Mesothelial cell of epicardium (in vitro differentiated cells): ENCODE data around the gene WRAP73. TPM values are rescaled to one million over a fixed set of nuclear protein-coding genes. Genes with fewer than 3 reads are reported as not detected.

Source experiments
- DNase-seq, 2 experiments: peaks; one replicate each; pipeline ENCODE4 v3.0.0; 2021; ENCODE audit warnings: low spot score in 2 of 2; ENCODE audit not compliant: unreplicated experiment in 2 of 2
- H3K27ac Mint-ChIP-seq: 2 replicates; pipeline ENCODE4 v1.8.0; 2021; ENCODE audit warnings: mixed read lengths
- H3K27me3 Mint-ChIP-seq: 2 replicates; pipeline ENCODE4 v1.8.0; 2021; ENCODE audit warnings: low read depth, mixed read lengths
- H3K36me3 Mint-ChIP-seq: 2 replicates; pipeline ENCODE4 v1.8.0; 2021; ENCODE audit warnings: mixed read lengths
- H3K4me1 Mint-ChIP-seq: 2 replicates; pipeline ENCODE4 v1.8.0; 2021; ENCODE audit warnings: mixed read lengths
- H3K4me3 Mint-ChIP-seq: 2 replicates; pipeline ENCODE4 v1.8.0; 2021; ENCODE audit warnings: mild to moderate bottlenecking, moderate library complexity, mixed read lengths
- H3K9me3 Mint-ChIP-seq: 2 replicates; pipeline ENCODE4 v1.8.0; 2021; ENCODE audit warnings: mixed read lengths
- CTCF ChIP-seq: fragments of 200-600 bp; sonication (generic); IDR thresholded peaks from one replicate; pipeline ENCODE4 v1.5.0; 2021; ENCODE audit warnings: antibody characterized with exemption; ENCODE audit not compliant: unreplicated experiment
- total RNA-seq: library from RNA; stranded (reverse); gene quantifications from 3 replicates; pipeline ENCODE4 v1.2.1, GENCODE V29; 2021

The WRAP73 gene
- total RNA-seq, 1 donor from 2014 or later: 20.8 TPM

- H3K9me3 Mint-ChIP-seq: no peaks in the 10 kb centered on the region
- peaks cover 3% of the 10 kb centered on the region for H3K36me3 Mint-ChIP-seq
- peak overlapping the region; percentile 37 for H3K4me3 Mint-ChIP-seq
- peaks cover 55% of the 10 kb centered on the region for H3K27me3 Mint-ChIP-seq
- no peak overlapping the region for H3K27ac Mint-ChIP-seq
- peaks cover 17% of the 10 kb centered on the region for H3K4me1 Mint-ChIP-seq
- TF ChIP-seq CTCF: no peak
- DNase-seq: no peak
These were observed 1.4 kb upstream of the WRAP73 start for GRCh38 chr1:3651026-3651929.

GRCh38 chr1:3650248-3651025 lies 534 bp upstream of the WRAP73 start:
- H3K27me3 Mint-ChIP-seq: peaks cover 46% of the 10 kb centered on the region
- peaks cover 17% of the 10 kb centered on the region for H3K4me1 Mint-ChIP-seq
- no peak overlapping the region for H3K27ac Mint-ChIP-seq
- peak overlapping the region; percentile 68 for H3K4me3 Mint-ChIP-seq
- no peaks in the 10 kb centered on the region for H3K9me3 Mint-ChIP-seq
- peaks cover 3% of the 10 kb centered on the region for H3K36me3 Mint-ChIP-seq
- no peak for DNase-seq
- TF ChIP-seq CTCF: no peak

GRCh38 chr1:3646596-3646995 lies 3.3 kb downstream of the WRAP73 start:
- no peak for TF ChIP-seq CTCF
- Mint-ChIP-seq H3K4me3 (no peak overlapping the region), H3K27ac (no peak overlapping the region), H3K9me3 (no peaks in the 10 kb centered on the region), H3K27me3 (peaks cover 15% of the 10 kb centered on the region), H3K36me3 (peaks cover 10% of the 10 kb centered on the region), H3K4me1 (peaks cover 17% of the 10 kb centered on the region)
- DNase-seq: no peak

- no peak overlapping the region for H3K4me3 Mint-ChIP-seq
- no peak overlapping the region for H3K27ac Mint-ChIP-seq
- no peak for TF ChIP-seq CTCF
- H3K9me3 Mint-ChIP-seq: no peaks in the 10 kb centered on the region
- peaks cover 14% of the 10 kb centered on the region for H3K4me1 Mint-ChIP-seq
- peaks cover 10% of the 10 kb centered on the region for H3K36me3 Mint-ChIP-seq
- no peak for DNase-seq
- peaks cover 8% of the 10 kb centered on the region for H3K27me3 Mint-ChIP-seq
These were observed 4.1 kb downstream of the WRAP73 start for GRCh38 chr1:3645666-3646355.

- Mint-ChIP-seq H3K27me3 (peaks cover 3% of the 10 kb centered on the region), H3K4me3 (no peak overlapping the region), H3K9me3 (no peaks in the 10 kb centered on the region), H3K36me3 (peaks cover 10% of the 10 kb centered on the region), H3K4me1 (peaks cover 14% of the 10 kb centered on the region), H3K27ac (no peak overlapping the region)
- DNase-seq: no peak
- no peak for TF ChIP-seq CTCF
These were observed 4.7 kb downstream of the WRAP73 start for GRCh38 chr1:3645247-3645646.
